Measurements from ENCODE around the gene ST3GAL3.

ST3GAL3 gene

GRCh38 chr1:43722810-43723209, 15.5 kb downstream of the ST3GAL3 start:
- no peak overlapping the region for H3K27ac ChIP-seq
- no peak for DNase-seq
- peaks cover 0 to 4% (median 0%) of the 10 kb centered on the region in 4 donors for H3K4me1 ChIP-seq
- peaks cover 0 to 3% (median 0%) of the 10 kb centered on the region in 3 donors for H3K36me3 ChIP-seq
- H3K4me3 ChIP-seq, result no peak overlapping the region
- H3K27me3 ChIP-seq, result no peaks in the 10 kb centered on the region
- TF ChIP-seq, protein P1, sequence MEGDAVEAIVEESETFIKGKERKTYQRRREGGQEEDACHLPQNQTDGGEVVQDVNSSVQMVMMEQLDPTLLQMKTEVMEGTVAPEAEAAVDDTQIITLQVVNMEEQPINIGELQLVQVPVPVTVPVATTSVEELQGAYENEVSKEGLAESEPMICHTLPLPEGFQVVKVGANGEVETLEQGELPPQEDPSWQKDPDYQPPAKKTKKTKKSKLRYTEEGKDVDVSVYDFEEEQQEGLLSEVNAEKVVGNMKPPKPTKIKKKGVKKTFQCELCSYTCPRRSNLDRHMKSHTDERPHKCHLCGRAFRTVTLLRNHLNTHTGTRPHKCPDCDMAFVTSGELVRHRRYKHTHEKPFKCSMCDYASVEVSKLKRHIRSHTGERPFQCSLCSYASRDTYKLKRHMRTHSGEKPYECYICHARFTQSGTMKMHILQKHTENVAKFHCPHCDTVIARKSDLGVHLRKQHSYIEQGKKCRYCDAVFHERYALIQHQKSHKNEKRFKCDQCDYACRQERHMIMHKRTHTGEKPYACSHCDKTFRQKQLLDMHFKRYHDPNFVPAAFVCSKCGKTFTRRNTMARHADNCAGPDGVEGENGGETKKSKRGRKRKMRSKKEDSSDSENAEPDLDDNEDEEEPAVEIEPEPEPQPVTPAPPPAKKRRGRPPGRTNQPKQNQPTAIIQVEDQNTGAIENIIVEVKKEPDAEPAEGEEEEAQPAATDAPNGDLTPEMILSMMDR (IDR thresholded peaks at IDR 0.05), result no peak
- intact Hi-C loops (cut with DNase I; ENCODE audit: low total_unique reads), result no loop called here
- H3K9me3 ChIP-seq, result no peaks in the 10 kb centered on the region

GRCh38 chr1:43729816-43730463, 22.6 kb downstream of the ST3GAL3 start:
- TF ChIP-seq, protein P1 (IDR thresholded peaks at IDR 0.05), result no peak
- Histone ChIP-seq H3K27ac (no peak overlapping the region), H3K36me3 (no peaks in the 10 kb centered on the region), H3K4me1 (no peaks in the 10 kb centered on the region), H3K4me3 (no peak overlapping the region), H3K27me3 (no peaks in the 10 kb centered on the region), H3K9me3 (no peaks in the 10 kb centered on the region)
- intact Hi-C loops (cut with DNase I; ENCODE audit: low total_unique reads), result no loop called here
- no peak for DNase-seq

DNA sequence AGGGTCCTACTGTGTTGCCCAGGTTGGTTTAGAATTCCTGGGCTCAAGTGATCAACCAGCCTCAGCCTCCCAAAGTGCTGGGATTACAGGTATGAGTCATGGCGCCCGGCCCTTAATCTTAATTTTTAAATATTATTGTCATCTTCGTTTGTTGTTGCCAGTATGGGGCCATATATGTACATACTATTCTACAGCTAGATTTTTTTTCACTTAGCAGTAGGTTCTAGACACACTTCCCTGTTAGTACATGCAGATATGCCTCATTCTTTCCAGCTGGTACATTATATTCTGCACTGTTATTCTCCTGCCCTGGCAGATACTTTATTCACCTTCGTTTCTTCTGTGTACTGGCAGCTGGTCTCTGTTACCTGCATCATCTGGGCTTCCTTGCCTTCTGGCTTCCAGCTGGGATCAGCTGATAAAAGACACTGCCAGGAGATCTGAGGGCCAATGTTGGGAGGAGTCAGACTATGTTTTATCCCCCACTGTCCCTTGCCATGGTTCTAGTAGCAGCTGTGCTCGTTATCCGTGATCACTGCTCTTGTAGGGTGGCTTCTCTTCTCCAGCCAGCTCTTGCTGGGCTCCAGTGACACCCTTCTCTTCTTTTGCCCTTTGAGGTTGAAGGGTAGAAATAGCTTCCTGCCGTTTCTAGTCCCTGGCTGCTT, 24.7 kb downstream of the ST3GAL3 start:
- Histone ChIP-seq H3K36me3 (peaks cover 0 to 10% (median 10%) of the 10 kb centered on the region in 3 donors), H3K4me1 (no peaks in the 10 kb centered on the region), H3K27ac (no peak overlapping the region), H3K9me3 (no peaks in the 10 kb centered on the region), H3K4me3 (no peak overlapping the region), H3K27me3 (no peaks in the 10 kb centered on the region)
- DNase-seq, result no peak
- TF ChIP-seq, protein P1 (IDR thresholded peaks at IDR 0.05), result no peak
- intact Hi-C loops (cut with DNase I; ENCODE audit: low total_unique reads), result no loop called here

DNA sequence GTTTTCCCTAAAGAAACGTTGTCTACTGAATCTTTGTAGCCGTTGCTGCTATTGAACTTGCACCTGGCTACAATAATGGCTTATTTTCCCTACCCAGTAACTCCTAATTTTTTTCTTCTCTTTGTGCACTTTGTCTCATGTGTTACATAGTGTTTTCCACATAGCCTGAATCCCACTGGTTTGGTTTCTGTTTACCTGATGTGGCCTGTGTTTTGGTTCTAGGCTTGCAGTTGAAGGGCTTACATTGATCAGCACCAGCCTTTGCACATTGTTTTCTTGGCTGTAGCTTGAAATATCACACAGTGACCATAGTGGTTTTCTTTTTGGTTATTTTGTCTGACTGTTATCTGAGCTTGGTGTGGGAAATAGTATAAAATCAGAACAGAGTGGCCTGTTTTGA, 29.5 kb downstream of the ST3GAL3 start:
- intact Hi-C loops (cut with DNase I; ENCODE audit: low total_unique reads), result no loop called here
- Histone ChIP-seq H3K9me3 (no peaks in the 10 kb centered on the region), H3K27me3 (no peaks in the 10 kb centered on the region), H3K36me3 (peaks cover 0 to 20% (median 18%) of the 10 kb centered on the region in 3 donors), H3K4me3 (no peak overlapping the region), H3K4me1 (no peaks in the 10 kb centered on the region), H3K27ac (no peak overlapping the region)
- TF ChIP-seq, protein P1 (IDR thresholded peaks at IDR 0.05), result no peak
- DNase-seq, result no peak

DNA sequence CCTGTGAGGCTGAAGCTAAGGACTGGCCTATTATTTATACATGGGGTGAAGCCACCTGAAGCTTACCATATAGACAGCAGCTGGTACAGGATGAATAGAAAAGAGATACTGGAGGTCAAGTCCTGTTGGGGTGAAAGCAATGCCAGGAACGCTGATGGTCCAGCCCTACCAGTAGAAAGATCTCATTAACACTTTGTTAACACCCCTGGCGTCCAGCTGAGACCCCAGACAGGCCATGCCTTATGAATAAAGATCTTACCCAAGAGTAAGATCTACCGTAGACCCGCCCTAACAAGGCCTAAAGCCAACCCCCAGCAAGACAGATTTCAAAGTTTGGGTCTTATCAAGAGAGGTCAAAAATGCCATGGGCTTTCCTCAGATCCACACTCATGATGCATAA, 34.7 kb downstream of the ST3GAL3 start:
- peaks cover 0 to 10% (median 8%) of the 10 kb centered on the region in 3 donors for H3K36me3 ChIP-seq
- H3K4me1 ChIP-seq, result no peaks in the 10 kb centered on the region
- H3K27me3 ChIP-seq, result no peaks in the 10 kb centered on the region
- intact Hi-C loops (cut with DNase I; ENCODE audit: low total_unique reads), result no loop called here
- TF ChIP-seq, protein P1 (IDR thresholded peaks at IDR 0.05), result no peak
- H3K27ac ChIP-seq, result no peak overlapping the region
- no peak overlapping the region for H3K4me3 ChIP-seq
- H3K9me3 ChIP-seq, result no peaks in the 10 kb centered on the region
- DNase-seq, result no peak

All from tibial artery (tissue), 4 donors.